HG02852 (cell line): ENCODE measurements around the gene MIX23.

Source experiments
- ATAC-seq: cut with Tn5 transposase; IDR thresholded peaks from one replicate; pipeline ENCODE4 v1.9.1; 2021; ENCODE audit warnings: mild to moderate bottlenecking, moderate library complexity; ENCODE audit not compliant: unreplicated experiment

The MIX23 gene

DNA sequence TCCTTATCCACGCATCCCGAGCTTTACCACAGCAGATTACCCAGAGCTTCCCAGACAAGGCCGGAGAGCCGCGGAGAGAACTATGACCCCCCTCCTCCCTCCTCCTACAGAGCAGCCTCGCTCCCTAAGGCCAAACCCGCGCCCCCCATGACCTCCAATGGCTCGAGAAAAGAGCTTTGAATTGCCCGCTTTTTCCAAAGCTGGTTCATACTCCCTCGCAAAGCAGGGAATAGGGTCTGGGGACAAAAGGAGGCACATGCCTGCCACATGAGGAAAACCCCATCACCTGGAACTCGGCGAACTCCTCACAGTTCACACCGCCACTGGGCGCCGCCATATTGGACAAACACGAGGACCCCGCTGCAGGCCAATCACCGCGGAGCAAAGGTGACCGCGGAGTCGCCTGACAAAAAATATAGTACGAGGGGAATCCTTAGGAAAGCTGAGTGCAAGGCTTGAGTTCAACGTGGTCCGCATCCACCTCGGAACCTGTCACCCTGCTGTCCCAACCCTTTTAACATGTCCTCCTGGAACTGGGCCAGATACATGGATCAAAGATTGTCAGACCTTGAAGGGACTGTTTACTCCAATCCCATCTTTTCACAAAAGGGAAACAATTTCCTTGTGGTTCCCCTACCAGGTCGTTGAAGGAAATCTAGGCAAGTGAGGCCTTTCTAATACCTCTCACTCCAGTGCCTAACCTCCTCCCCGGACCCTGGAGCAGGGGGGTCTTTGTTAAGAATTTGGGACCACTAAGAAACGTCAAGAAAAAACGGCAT, at the start of gene MIX23:
TSS of gene MIX23 (minus strand) at position 344 of the 779 bp plus-strand sequence. CDS start at position 337, 7 bp downstream.
- peak; percentile 34 for ATAC-seq

DNA sequence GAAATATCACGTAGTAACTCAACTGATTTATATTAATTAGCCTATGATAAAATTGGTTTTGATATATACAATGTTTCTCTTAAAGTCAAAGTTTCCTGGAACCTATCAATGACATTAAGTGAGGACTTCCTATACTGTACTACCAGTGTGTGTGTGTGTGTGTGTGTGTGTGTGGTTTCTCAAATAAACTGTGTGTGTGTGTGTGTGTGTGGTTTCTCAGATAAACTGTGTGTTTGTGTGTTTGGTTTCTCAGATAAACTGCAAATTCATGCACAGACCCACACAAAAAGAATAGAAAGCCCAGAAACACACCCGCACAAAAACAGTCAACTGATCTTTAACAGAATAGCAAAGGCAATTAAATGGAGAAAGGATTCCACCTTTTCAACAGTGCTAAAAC, 47.3 kb upstream of the MIX23 start:
- ATAC-seq: no peak

GRCh38 chr3:122427857-122428471, 44.9 kb upstream of the MIX23 start:
- ATAC-seq: no peak

- ATAC-seq: no peak
Observed at GRCh38 chr3:122421836-122422235, 38.8 kb upstream of the MIX23 start.

DNA sequence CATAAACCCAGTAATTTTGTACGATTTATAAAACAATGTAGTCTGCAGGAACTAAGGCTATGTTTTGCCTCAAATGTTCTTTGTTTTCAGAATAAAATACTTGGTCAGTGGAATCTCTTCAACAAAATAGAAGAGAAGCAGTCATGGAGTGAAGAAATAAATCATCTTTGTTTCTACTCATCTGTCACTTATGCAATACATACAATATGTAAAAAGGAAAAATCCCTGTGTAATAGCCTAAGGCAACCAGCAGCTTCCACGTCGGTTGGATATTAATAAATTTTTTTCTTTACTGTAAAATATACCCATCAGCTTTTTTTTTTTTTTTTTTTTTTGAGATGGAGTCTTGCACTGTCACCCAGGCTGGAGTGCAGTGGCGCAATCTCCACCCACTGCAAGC, 38.1 kb upstream of the MIX23 start:
- ATAC-seq: no peak

DNA sequence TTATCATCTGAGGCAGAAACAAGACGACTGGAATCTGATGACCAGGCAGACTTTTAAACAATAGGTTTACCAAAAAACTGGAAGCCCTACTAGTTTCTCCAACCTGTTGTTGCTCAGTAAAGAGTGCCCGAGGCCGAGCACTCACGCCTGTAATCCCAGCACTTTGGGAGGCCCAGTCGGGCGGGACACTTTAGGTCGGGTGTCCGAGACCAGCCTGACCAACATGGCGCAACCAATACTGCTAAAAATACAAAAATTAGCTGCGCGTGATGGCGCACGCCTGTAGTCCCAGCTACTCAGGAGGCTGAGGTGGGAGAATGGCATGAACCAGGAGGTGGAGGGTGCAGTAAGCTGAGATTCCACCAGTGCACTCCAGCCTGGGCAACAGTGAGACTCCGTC, 33.9 kb upstream of the MIX23 start:
- ATAC-seq: no peak

DNA sequence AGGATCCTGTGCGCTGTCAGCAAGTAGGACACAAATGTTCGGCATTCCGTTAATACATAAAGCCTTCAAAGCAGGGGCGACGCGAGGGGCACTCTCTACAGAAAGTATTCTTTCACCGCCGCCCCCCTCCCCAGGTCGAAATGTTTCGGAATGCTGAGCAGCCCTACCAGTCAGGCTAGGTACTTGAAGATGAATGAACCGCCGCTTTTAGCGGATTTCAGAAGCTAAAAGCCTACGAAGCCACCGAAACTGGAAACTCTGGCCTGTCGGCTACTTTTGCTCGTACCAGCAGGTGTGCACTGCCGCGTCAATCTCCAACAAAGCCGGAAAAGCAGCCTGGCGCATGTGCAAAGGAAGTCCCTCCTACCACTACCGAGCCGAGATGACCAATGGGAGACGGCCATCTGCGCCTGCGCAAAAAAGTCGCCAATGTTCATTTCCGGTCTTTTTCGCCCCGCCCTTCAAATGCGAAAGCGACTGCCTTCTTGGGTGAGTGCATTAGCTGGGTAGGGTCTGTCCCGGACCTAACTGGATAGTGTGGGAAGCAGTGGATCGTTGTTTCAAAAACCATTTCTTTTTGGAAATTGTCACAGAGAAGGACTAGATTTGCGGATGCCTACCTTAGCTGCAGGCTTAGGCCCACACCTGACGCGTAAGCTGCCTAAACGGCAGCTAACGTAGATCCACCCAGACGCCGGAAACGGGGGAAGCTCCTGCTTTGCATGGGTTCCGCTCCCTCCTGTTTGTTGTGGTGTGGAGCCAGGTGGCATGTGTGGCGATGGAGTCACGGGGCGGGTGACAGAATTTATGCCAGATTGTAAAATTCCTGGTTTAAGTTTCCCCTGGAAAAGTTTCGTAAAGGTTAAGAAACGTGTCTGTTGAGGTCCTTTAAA, 33.0 kb upstream of the MIX23 start, which contains the start of gene WDR5B:
TSS of gene WDR5B (minus strand) at position 301 of the 893 bp plus-strand sequence. CDS start 534 bp downstream, outside the sequence.
- ATAC-seq: peak; percentile 86

DNA sequence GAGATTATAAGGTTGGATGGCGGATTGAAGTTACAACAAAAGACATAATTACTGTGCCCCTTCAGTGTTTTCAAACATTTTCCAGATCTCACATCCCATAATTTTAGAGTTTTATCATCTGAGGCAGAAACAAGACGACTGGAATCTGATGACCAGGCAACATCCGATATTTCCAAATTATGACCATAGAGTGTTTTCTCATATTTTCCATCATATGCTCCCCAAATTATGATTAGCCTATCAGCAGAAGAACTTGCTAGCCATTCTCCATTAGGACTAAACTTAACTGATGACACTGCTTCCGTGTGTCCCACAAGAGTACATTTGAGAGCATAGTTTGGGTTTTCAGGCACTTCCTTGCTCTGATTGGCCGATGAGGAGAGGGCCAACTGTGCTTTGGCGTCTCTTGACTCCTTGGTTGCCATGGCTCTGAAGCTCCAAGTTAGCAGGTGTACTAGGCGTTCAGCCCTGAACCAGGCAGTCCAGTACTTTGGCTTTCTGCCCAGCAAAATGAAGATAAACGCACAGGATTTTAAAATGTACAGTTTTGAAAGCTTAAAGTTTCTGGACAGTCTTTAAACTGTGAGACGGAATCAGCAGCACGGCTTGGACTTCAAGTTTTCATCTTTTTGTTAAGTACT, 32.2 kb upstream of the MIX23 start:
- peak; percentile 48 for ATAC-seq

DNA sequence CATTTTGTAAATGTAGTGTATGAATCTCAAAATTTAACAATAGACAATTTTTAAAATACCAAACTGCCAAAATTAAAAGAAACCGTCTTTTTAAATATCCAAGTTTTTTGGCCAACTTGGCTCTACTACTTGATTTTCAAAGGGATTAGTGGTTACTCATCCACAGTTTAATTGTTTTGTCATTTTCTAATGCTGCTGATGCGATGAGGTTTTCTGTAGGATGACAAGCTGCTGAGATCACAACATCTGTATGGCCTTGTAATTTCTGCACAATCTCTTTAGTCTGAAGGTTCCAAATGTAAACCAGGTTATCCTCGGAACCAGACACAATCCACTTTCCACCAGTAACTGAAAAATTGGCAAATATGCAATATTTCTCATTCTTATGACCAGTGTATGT, 31.4 kb upstream of the MIX23 start:
- no peak for ATAC-seq

- no peak for ATAC-seq
Observed at GRCh38 chr3:122410639-122411038, 27.6 kb upstream of the MIX23 start.

DNA sequence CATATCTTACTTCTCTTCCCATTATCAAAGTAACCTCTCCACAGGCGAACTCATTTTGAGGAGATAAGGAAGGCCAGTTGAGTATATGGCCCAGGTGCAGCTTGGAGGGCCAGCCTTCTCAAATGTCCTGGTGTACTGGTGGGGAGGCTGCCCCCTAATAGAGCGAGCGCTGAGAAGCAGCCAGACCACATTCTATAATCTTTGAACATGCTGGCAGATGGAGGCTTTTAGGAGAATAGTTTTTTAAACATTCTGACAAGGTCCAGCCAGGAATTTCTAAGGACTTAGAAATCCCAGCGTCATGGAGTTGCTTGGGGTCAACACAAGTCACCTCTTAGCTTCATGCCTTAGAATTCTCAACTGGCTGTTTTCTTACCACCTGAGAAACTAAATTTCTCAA, 27.1 kb upstream of the MIX23 start:
- no peak for ATAC-seq

- ATAC-seq: no peak
Observed at GRCh38 chr3:122409446-122409845, 26.4 kb upstream of the MIX23 start.

- no peak for ATAC-seq
Observed at GRCh38 chr3:122407946-122408345, 24.9 kb upstream of the MIX23 start.

- peak; percentile 44 for ATAC-seq
Observed at GRCh38 chr3:122406198-122406597, 23.2 kb upstream of the MIX23 start.

DNA sequence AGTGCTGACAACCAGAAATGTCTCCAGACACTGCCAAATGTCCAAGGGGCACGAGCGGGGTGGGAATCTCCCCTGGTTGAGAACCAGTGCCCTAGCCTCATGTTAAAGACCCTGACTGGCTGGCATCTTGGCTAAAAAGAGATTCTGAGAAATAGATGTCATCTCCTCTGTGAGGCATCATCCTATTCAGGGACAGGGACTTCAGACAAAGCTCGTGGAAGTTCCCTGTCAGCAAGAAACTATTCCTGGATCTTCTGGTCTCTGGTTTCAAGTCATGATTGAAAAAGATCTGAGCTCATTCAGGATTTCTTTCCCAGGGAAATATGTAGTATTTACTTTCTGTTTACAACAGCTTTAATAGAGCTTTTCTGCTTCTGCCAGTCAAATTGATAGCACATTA, 22.0 kb upstream of the MIX23 start:
- ATAC-seq: no peak

DNA sequence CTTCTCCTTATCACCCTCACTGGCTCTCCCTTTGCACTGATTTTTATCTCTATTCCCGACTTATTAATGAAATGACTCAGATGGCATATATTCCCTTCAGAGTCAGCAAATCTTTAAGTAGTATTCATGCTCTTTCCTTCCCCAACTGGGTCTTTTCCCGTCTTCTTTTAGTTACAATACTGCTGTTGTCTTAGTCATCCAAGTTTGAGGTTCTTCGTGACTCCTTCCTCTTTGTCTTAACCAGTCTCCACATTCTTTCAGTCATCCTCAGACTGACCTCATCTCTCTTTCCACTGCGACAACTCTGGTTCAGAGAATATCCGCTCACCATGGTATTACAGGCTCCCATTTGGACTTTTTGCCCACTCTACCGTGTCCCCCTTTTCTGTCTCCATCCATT, 20.5 kb upstream of the MIX23 start:
- ATAC-seq: no peak

DNA sequence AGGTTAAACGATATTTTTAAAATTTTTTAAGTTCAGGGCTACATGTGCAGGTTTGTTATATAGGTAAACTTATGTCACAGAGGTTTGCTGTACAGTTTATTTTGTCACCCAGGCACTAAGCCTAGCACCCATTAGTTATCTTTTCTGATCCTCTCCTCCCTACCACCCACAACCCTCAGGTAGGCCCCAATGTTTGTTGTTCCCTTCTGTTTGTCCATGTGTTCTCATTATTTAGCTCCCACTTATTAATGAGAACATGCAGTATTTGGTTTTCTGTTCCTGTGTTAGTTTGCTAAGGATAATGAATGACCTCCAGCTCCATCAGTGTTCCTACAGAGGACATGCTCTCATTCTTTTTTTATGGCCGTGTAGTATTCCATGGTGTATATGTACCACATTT, 15.9 kb upstream of the MIX23 start:
- no peak for ATAC-seq

DNA sequence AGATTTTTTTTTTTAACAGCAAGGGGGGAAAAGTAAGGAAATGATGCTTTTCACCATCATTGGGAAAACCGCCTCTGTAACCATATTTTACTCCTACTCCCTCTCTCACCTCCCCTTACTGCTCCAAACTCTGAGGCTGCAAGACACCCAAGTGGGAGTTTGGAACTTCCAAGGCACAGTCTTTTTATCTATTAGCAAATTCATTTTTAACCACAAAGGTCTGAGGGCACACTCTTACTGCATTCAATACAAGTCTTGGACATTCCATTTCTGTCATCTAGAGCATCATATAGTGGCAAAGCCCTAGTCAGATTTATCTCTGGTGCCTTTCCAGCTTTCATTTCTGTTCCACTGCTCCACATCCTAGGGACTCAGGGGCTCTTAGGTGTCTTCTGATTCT, 14.2 kb upstream of the MIX23 start:
- ATAC-seq: no peak

GRCh38 chr3:122396511-122396910, 13.5 kb upstream of the MIX23 start:
- no peak for ATAC-seq

GRCh38 chr3:122395582-122395981, 12.6 kb upstream of the MIX23 start:
- ATAC-seq: no peak

GRCh38 chr3:122394173-122394572, 11.1 kb upstream of the MIX23 start:
- no peak for ATAC-seq
